HG02798 (cell line): ENCODE data around the gene LMOD3.

Experiments used
- ATAC-seq: cut with Tn5 transposase; IDR thresholded peaks from one replicate; pipeline ENCODE4 v1.9.1; 2021; ENCODE audit warnings: mild to moderate bottlenecking; ENCODE audit not compliant: unreplicated experiment, poor library complexity

LMOD3 gene

GRCh38 chr3:69066121-69066520 lies 56.3 kb downstream of the LMOD3 start:
- no peak for ATAC-seq

DNA sequence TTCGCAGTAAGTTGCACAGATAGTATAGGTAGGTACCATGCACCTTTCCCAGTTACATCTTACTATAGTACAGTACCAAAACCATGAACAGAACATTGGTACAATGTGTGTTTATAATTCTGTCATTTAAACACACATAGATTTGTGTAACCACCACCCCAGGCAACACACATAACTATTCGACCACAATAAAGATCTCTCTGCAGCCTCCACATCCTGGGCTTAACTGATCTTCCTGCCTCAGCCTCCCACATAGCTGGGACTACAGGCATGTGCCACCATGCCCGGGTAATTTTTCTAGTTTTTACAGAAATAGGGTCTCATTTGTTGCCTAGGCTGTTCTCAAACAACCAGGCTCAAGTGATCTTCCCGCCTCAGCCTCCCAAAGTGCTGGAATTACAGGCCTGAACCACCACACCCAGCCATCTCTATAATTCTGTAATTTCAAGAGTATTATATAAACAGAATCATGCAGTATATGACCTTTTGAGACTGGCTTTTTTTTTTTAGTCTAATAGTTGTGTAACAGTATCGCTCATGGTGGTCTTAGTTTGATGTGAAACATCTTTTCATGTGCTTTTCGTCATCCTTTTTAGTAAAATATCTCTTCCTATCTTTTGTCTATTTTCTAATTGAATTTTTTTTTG lies 57.0 kb downstream of the LMOD3 start:
- no peak for ATAC-seq

DNA sequence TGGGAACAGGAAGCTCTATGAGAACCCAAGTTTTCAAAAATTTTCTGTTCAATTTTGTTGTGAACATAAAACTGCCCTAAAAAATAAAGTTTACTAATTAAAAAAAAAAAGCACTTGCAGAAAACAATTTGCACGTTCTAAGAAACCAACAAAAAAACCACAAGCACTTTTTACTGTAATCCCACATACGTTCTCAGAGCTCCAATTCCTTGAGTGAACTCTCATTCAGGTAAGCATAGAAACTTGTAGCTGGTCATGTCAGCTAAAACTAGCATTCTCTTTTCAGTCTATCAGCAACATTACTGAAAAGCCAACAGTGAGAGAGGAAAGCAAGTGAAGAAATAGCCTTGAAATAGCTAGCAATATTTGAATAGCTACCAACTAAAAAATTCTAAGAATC lies 58.8 kb downstream of the LMOD3 start:
- ATAC-seq: no peak

- no peak for ATAC-seq
Observed at GRCh38 chr3:69059688-69060087, 62.7 kb downstream of the LMOD3 start.

DNA sequence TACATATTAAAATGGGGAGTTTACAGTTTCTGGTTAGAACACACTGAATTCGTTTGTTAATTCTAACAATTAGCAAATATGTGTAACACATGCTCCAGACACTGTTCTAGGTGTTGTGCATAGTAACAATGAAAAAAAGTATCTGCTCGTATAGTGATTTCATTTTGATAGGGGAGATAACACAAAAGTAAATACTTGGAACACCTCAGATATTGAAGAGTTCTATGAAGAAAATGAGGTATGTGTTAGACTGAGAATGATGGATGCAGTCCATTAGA lies 63.5 kb downstream of the LMOD3 start:
- ATAC-seq: no peak

DNA sequence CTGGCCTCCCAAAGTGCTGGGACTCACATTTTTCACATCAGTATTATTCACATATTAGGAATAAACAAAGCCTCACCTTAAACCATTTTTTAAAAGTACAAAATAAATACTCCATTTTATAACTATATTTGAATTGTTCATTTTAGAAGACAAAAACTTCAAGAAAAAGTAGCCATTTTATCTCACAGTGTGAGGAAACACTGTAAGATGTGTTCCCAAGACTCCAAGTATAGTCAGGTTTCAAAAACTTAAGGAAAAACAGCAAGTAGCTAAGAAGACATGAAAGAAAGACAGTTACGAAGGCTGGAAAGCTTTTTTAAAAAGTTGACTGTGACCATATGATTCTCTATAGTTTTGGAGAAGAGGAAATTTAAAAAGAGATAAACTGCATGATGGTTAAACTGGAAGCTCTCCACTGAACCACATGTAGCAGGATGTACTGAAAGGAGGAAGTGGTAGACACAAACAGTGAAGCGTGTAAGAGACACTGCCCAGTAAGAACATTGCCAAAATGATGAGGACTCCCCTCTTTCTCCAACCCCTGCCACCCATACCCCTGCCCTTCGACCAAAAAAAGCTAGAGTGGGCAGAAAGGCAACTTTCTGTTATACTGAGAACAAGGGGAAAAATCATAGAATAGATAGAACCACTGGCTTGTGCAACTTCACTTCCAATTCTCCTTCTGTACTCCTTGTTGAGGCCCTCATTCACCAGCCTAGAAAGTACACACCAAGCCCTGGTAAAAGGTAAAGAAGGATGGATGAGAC lies 64.0 kb downstream of the LMOD3 start:
- ATAC-seq: peak; percentile 94
